Forelimb muscle (tissue), 1 donor: ENCODE data around the gene AKT1. TPM values are rescaled to one million over a fixed set of nuclear protein-coding genes. Genes with fewer than 3 reads are reported as not detected.

Experiments used
- DNase-seq: peaks from one replicate; pipeline ENCODE4 v3.0.0-alpha.2; 2013; ENCODE audit warnings: low read depth
- polyA plus RNA-seq: library from polyadenylated mRNA; unstranded; fragments of 120-200 nt; gene quantifications from one replicate; pipeline ENCODE4 v1.2.1, GENCODE V29; 2013; ENCODE audit not compliant: insufficient read length

Gene AKT1
- polyA plus RNA-seq, 1 donor: 207 TPM

DNA sequence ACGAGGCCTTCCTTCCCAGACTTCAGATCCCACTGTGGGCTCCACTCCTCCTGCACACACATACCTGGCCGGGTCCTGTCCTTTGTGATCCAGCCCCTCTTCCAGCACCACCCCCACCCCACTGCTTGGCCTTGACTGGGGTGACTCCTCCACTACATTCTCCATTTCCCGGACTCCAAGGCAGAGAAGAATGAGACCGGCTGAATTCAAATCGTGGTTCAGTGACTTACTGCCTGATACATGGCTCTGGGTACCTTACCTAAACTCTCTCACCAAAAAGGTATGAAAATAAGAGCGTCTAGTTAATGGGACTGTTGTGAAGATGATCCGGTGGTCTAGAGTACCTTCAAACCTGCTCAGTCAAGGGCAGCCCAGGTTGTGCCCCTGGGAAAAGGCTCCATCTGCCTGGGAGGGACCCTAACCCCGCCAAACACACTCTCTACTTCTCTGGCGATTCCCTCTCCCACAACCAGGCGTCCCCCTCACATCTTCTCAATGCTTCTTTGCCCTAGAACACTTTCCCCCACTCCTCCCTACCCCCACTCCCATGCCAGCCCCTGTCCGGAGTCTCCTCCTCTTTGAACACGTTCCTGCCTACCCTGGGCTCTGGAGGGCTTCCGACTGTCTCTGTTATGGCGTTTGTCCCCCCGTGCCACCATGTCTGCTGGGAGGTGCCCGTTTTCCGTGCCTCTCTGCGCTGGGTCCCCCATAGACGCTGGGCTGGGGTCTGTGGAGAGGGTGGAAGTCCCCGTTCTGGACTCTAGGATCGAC lies 3.9 kb upstream of the AKT1 start:
- no peak for DNase-seq

DNA sequence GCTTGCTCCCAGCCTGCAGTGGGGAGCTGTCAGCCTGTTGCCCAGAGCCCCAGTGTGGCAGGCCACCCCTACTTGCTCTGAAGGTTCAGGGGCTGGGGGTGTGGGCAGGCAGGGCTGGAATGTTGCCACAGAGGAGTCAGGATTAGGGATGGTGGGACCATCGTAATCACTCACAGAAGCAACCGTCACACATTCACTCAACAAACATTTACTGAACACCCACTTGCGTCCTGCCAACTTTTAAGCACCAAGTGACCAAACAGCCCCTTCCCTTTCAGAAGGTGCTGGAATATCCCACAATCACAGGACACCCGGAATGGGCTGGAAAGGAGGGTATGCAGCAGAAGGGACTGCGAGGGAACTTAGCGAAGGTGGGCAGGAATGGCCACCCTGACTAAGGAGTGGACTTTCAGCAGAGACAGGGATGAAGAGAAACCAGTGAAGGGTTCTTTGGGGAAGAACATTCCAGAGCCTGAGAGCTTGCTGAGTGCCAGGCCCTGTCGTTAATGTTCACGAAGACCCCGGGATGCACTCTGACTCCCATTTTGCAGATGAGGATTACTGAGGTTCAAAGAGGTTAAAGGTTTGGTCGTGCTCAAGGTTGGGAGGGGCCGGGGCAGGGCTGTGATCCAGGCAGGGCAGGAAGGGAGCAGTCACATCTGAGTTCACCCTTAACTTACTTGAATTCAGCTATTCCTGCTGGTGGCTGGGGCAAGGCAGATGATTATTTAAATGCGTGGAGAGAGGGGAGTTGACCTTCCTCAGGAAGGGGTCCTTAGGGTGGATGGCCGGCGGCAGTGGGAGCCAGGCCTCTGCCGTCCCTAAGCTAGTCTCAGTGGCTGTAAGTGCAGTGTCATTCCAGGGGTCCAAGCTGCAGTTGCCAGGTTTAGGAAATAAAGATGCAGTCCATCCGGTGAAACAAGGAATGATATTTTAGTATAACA lies 3.0 kb upstream of the AKT1 start:
- DNase-seq: no peak

DNA sequence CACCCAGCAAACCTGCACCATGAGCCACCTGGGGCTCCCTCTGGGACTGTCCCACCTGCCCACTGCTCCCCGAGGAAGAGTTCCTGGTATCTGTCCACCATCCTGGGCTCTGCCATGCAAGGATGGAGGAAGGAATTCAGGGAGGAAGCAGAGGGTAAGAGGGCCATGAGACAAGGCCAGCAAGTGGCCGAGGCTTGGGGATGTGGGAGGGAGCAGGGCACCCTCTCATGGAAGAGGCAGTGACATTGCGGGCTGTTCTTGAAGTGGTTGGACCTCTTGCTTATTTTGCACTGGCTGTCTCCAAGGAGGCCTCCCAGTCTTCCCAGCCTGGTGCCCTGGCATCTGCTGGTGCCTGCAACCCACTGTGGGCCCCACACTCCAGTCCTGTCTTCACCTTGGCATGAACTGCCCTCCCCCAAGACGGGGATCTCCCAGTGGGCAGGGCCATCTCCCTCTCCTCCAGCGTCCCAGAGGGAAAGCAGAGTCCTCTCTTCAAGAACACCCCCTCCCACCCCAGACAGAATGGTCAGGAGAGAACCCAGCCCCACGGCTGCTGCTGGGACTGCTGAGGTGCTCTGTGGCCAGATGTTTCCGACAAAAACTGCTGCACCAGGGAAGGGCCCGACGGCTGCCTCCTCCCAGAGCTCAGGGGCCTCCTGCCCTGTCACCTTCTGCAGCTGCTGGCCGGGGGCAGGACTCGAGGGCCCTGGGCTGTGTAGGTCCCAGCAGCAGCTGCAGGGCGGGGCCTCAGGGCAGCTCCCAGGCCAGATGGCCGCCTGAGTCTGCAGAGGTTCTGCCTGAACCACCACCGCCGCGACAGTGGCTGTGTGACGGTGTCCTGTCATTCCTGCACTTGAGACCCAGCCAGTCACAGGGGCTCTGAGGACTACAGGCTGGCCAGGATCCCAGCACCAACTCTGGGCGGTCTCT lies 1.8 kb upstream of the AKT1 start:
- DNase-seq: no peak

DNA sequence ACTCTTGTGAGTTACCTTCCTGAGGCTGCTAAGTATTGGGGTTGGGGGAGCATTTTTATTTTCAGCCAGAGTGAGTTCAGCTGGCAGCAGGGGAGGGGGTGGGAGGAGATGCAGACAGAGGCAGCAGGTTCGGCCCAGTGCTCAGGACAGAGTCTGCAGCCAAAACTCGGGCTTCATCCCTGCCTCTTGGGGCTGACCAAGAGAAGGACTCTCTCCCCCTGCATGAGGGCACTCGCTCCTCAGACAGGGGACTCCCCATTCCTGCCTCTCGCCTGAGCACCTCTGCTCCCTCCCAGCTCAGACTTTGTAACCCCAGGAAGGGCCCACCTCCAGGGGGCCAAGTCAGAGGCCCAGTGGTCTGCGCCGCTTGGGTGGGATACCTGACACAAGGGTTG lies 1.1 kb upstream of the AKT1 start:
- no peak for DNase-seq

DNA sequence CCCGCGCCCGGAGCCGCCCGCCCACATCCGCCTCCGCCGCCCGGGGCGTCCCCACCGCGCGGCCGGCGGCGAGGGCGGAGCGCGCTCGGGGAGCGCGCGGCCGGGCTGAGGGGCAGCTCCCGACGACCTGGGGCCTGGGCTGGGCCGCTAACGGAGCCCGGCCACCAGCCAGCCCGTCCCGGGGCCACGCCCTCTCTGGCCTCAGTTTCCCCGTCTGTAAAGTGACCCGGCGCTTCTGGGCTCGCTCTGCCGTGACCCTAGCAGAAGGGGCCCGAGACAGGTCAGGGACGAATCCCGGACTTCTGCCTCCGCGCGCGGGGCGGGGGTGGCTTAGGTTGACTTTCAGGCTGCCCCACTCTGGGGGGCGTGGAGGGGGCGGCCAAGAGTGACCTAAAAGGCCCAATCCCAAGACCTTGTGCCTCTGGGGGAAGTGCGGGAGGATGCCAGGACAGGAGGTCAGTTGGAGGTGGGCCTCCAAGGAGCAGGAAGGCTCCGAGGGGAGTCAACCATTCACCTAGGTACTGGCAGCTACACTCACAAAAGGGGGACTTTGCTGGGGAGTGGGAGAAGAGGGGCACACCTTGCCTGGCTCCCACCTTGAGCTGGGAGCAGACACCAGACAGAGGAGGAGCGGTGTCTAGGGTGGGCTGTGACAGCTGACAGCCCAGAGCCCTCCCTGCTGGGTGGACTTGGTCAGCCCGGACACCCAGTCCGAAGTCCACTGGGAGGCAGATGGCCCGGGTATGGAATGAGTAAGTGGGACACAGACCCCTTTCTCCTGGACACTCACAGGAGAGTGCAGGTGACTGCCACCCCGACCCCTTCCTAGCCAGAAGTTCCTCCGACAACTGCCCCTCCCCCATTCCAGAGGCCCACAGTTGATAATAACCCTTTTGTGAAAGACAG lies 486 bp upstream of the AKT1 start:
- DNase-seq: no peak

DNA sequence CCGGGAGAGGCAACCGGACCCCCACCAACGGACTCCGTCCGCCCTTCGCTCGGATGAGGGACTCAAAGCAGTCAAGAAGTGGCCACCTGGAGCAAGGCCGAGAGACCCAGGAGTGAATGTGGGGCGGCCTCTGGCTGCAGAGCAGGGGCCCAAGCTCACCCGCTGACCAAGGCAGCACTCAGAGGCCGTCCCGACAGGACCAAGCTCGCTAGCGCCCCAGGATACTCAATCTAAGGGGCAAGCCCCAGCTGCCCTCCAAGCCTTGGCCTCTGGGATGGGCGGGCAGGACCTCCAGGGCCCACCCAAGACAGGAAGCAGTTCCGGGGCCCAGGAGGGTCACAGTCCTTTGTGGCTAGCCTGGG lies 936 bp downstream of the AKT1 start:
- DNase-seq: no peak

DNA sequence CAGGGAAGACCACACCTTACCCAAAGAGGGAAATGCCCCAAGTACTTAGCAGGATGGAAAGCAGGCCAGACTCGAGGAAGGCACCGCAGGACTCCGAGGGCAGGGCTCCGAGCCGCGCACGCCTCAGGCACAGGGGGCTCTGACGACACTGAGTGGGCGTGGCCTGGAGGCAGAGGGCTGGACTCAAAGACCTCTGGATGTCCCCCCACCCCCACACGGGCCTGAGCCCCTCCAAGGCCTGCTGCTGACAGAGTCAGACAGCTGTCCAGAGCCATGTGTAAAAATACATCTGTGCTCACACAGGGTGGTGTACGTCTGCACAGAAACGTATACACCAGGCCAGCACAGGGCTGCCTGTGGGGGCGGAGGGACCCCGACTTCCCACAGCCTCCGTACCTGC lies 1.4 kb downstream of the AKT1 start:
- DNase-seq: no peak

DNA sequence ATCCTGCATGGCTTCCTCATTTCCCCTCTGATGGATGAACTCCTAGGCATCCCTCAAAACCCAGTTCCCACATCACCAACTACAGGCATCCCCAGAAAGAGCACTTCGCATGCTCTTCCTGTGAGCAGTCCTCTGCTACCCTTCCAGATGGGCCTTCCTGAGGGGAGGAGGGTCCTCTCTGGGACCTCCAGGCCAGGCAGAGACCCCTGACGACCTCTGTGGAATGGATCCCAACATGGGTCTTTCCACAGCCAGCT lies 1.9 kb downstream of the AKT1 start:
- no peak for DNase-seq

DNA sequence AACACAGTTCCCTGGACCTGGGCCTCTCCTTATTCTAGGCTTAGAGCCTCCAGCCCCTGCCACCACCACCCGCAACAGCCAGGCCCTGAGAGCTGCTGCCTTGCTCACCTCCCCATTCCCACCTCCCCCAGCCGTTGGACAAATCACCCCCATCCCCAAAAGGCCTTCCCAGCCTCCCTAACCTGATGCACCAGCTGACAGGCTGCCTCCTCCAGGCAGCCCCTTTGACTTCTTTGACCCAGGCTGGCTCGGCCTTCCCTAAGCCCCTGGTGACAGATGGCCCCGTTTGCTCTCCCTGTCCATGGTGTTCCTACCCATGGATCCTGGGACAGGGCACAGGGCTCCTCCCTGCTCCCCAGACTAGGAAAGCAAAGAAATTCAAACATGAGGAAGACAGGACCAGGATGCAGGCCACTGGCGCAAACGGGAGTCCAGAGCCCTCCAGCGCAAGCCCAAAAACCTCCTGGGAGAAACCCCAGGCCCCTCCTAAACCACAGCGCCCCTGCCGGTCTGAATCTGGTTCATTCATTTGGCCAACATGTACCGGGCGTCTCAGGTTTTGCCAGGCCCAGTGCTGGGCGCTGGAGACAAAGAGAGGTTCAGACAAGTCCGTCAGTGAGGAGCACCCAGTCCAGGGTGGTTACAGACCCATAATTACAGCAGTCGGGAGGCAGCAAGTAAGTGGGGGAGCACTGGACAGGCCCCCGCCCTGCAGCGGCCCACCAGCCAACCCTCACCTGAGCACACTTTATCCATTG lies 2.4 kb downstream of the AKT1 start:
- DNase-seq: no peak

DNA sequence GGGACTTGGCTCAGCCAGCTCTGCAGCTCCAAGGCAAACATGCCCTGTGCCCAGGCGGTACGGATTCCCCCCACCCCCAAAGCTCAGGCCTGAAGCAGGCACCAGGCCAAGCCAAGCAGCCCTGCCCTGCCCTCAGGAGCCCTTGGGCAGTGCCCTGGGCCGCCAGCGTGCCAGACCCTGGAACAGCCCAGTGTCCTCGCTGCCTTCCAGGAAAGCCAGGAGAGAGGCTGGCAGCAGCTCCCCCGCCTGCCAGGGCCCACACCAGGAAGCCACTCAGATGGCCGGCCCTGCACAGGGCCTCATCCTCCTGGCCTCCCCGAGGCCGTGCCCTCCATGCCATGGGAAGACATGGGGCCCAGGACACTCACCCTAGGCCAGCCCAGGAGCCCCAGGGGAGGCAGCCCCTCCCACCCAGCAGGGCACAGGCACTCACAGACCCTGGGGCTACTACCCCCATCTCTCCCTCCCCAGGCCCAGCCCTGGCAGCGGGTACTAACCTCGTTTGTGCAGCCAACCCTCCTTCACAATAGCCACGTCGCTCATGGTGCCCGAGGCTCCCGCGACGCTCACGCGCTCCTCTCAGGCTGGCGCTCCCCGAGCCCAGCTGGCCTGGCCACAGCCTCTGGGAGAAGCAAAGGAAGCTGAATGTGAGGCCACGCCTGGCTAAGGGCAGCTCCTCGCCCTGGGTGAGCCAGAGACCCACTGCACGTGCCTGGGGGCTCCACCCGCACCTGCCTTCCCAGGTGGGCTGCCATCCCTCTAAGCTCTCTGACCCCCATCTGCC lies 3.3 kb downstream of the AKT1 start:
- no peak for DNase-seq

DNA sequence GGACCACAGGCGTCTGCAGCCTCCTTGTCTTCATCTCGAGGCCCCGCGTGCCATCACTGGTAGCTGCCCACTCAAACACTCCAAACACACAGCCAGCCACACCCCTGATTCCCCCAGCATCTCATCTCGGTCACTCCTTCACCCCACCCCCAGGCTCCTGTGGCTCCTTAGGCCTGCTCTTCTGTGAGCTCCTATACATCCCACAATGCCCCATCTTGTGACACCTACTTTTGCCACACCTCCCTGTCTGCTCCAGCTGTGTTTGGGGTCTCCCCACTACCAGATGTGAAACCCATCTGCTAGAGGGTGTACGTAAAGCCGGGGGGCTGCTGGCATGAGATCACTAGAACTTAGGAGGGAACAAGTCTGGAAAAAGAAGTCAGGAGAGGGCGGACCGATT lies 4.1 kb downstream of the AKT1 start:
- no peak for DNase-seq

DNA sequence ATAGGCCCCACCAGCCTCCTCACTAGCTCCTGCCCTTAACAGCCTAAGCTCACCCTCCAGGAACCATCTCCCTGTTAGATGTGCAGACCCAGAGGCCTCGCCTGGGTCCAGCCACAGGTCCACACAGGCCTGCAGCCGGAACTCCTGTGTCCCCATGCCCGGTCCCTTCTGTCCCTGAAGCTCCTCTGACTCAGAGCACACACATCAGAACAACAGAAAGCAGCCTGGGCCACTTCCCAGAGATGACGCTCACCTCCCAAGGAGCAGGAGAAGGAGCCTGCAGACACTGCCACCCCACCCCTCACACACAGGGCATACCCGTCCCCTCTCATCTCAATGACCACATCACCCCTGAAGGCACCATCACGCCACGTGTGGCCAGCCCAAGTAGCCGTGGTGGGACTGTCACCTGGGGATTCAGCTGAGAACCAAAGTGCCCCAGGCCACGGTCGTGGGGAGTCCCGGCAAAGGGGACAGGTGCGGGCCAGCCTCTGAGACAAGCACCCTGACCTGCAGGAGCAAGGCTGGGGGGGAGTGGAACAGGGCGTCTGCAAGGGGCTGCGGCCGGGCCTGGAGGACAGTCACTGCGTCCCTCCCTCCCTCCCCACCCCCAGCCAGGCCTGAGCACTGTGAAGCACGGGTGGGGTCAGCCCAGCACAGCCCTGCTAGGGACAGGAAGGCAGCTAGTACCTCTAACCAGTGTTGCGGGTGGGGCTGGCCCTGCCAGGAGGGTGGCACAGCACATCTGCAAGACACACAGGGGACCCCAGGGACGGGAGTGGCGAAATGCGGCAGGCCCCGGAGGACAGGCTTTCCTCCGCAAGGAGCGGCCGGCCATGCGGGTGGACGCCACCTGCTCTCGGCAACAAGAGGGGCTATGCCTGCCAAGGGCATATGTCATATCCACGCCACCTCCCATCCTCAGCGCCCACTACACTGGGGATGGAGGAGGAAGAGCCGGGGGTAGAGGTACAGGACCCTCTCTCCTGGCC lies 5.5 kb downstream of the AKT1 start:
- DNase-seq: no peak

DNA sequence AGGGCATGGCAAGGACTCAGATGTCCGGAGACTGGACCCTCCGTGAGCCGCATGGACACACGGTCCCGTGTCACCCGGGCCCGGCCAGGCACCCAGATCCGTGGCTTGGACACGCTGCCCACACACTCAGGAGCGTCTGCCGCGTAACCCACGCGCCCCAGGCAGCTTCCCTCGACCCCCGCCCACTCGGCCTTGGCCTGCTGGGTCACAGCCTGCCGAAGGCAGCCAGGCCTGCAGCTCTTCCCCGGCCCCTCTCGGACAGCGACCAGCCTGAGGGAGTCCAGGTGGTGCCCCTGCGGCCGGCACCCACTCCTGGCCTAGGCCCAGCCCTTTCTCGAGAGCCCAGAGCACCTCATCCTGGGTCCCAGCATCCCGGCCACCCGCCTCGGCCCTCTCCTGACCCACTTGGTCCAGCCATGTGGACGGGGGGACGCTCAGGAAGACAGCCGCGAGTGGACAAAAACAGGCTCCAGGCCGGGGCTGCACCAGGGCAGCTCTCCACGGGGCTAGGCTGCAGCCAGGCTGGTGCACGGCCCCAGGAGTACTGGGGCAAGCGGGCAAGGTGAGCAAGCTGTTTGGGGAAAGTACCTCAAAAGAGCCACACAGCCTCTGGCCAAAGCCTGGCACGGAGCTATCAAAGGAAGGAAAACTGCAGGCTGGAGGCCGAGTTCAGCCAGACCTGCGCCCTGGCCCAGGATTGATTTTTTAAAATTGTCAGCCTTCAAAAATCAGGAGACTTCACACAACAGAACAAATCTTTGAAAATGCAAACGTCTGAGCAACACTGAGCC lies 6.5 kb downstream of the AKT1 start:
- no peak for DNase-seq

DNA sequence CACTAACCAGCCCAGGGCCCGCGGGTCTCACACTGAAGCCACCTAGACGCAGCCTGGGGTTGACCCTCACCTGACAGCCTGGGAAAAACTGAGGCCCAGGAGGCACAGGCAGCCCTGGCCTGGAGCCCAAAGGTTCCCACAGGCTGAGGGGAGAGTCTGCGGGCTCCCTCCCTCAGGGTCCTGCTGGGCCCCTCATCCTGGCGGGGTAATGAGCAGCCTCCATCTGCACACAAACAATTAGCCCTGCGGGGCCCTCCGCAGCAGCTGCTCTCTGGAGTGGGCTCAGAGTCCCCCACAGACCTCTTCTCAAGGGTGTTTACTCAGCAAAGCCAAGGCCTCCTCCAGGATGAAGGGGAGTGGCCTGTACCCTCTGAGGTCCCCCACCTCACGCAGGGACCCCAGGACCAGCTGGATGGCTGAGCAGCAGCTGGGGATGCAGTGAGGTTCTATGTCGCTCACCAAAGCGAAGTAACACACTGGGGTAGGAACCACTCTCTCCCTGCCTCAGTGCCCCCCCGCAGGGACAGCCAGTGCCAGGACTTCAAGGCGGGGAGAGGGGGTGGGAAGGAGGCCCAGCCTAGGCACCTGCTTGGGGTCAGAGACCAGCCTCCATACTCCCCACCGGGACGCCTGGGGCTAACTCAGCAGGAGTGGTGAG lies 7.3 kb downstream of the AKT1 start:
- DNase-seq: no peak

DNA sequence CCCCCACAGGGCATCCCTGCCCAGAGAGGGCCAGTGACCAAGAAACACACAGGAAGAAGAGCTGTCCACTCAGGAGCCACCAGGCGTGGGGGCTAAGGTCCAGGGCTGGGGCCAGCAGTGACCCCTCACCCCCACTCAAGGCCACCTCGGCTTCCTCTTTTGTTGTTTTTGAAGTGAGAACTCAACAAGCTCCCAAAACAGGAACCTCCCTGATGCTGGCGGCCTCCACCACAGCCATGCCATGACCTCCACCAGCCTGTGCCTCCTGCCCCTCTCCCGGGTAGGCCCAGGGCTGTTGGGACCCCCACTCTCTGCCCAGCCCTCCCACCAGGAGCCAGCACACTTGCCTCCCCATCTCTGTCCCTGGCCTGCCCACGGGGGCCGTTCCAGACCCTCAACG lies 7.8 kb downstream of the AKT1 start:
- DNase-seq: no peak

DNA sequence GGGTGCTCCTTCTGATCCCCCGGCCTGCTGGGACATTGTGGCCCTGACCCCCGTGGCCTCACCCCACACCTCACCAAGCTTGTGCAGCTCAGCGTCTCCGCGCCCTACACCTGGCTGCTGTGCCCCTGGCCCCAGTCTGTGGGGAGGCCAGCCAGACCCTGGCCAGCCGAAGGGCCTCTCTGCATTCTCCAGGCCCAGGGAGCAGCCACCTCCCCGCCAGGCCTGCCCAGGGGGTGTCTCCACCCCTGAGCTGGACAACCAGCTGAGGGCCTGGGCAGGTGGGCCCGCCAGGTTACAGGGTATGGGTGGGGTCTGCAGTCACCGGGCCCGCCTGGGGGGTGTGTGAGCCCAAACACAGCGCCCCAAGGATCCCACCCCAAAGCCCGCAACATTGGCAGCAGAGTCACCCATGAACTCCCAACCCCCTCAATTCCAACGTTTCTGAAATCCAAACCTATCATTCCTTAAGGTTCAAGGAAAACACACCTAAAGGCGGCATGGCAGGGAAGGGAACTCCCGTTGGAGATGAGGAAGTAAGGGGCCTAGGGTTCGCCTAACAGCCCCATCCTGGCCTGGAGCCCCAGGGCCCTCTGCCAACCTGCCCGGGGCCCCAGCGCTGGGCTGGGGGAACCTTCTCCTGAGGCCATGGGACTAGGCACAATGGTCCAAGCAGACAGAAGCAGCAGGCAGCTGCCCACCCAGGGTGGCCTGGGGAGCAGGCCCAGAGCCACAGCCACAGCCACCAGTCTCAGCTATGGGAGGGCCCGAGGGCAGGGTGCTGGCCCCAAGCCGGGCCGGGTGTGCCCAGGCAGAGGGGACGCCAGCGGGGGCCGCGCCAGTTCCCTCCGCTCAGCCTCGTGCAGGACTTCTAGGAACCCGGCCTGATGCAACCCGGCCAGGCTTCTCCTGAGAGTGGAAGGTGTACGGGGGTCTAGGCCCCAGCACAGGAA lies 8.5 kb downstream of the AKT1 start:
- no peak for DNase-seq
